OCI-LY1 (cell line): ENCODE results near the gene GATAD2A.

Source experiments
- H2AFZ ChIP-seq: fragments of 200-600 bp; sonication (generic), shearing (Covaris generic); 2 replicates; pipeline ENCODE4 v1.6.0; 2014; ENCODE audit warnings: antibody characterized with exemption, mild to moderate bottlenecking, low read length
- H3F3A ChIP-seq: fragments of 200-600 bp; sonication (generic), shearing (Covaris generic); 2 replicates; pipeline ENCODE4 v1.6.0; 2014; ENCODE audit warnings: mild to moderate bottlenecking, antibody characterized with exemption, low read length, moderate library complexity; ENCODE audit not compliant: insufficient read depth
- H3K27ac ChIP-seq: fragments of 200-600 bp; sonication (generic); 2 replicates; pipeline ENCODE4 v1.5.1; 2014; ENCODE audit warnings: low read length, mixed run types, mild to moderate bottlenecking, low read depth; ENCODE audit not compliant: poor library complexity, severe bottlenecking
- H3K27me3 ChIP-seq: fragments of 200-600 bp; sonication (generic); 2 replicates; pipeline ENCODE4 v1.6.0; 2014; ENCODE audit warnings: antibody characterized with exemption, mild to moderate bottlenecking, low read length, moderate library complexity; ENCODE audit not compliant: insufficient read depth
- H3K36me3 ChIP-seq: fragments of 200-600 bp; sonication (generic); 2 replicates; pipeline ENCODE4 v1.6.1; 2014; ENCODE audit warnings: mild to moderate bottlenecking, antibody characterized with exemption, low read length, moderate library complexity, mixed read lengths; ENCODE audit not compliant: insufficient read depth
- H3K4me1 ChIP-seq: fragments of 200-600 bp; sonication (generic); 2 replicates; pipeline ENCODE4 v1.5.1; 2014; ENCODE audit warnings: mild to moderate bottlenecking, low read length, moderate library complexity; ENCODE audit not compliant: insufficient read depth, severe bottlenecking
- H3K4me2 ChIP-seq: fragments of 200-600 bp; sonication (generic), shearing (Covaris generic); 2 replicates; pipeline ENCODE4 v1.6.1; 2014; ENCODE audit warnings: low read length
- H3K4me3 ChIP-seq: fragments of 200-600 bp; sonication (generic); 2 replicates; pipeline ENCODE4 v1.5.1; 2014; ENCODE audit warnings: low read length, low read depth, mild to moderate bottlenecking, mixed read lengths; ENCODE audit not compliant: poor library complexity, severe bottlenecking
- H3K79me2 ChIP-seq: fragments of 200-600 bp; shearing (Covaris generic); 2 replicates; pipeline ENCODE4 v1.6.1; 2016; ENCODE audit warnings: mixed run types, low read length, mixed read lengths; ENCODE audit not compliant: insufficient read depth
- H3K9ac ChIP-seq: fragments of 200-600 bp; sonication (generic), shearing (Covaris generic); 2 replicates; pipeline ENCODE4 v1.6.1; 2014; ENCODE audit warnings: mild to moderate bottlenecking, low read length, mixed read lengths
- H3K9me2 ChIP-seq: fragments of 200-600 bp; sonication (generic), shearing (Covaris generic); 2 replicates; pipeline ENCODE4 v1.6.1; 2014; ENCODE audit warnings: low read depth, mild to moderate bottlenecking, low read length, mixed read lengths
- H3K9me3 ChIP-seq: fragments of 200-600 bp; shearing (Covaris generic); 2 replicates; pipeline ENCODE4 v1.6.1; 2014; ENCODE audit warnings: low read length, mixed read lengths
- H4K20me1 ChIP-seq: fragments of 200-600 bp; sonication (generic), shearing (Covaris generic); 2 replicates; pipeline ENCODE4 v1.6.0; 2016; ENCODE audit warnings: mild to moderate bottlenecking, low read length; ENCODE audit not compliant: insufficient read depth
- CTCF ChIP-seq: fragments of 200-600 bp; sonication (generic), shearing (Covaris generic); IDR thresholded peaks from 2 replicates; pipeline ENCODE4 v1.5.1; 2017; ENCODE audit warnings: mild to moderate bottlenecking, antibody characterized with exemption, low read length, moderate library complexity, mixed read lengths
- EZH2 ChIP-seq: fragments of 200-600 bp; sonication (generic), shearing (Covaris generic); IDR thresholded peaks from 2 replicates; pipeline ENCODE4 v1.8.0; 2017; ENCODE audit warnings: borderline replicate concordance, mixed run types, mild to moderate bottlenecking, antibody characterized with exemption, low read length, moderate library complexity, mixed read lengths

Gene GATAD2A

GRCh38 chr19:19482809-19483596 is 77.5 kb downstream of the GATAD2A start:
- Histone ChIP-seq H3K27me3 (no peaks in the 10 kb centered on the region), H3K9ac (no peak overlapping the region), H3K27ac (no peak overlapping the region), H3K4me3 (no peak overlapping the region), H3K4me1 (peaks cover 40% of the 10 kb centered on the region), H3K9me3 (no peaks in the 10 kb centered on the region), H3F3A (no peaks in the 10 kb centered on the region), H3K4me2 (no peak overlapping the region), H3K9me2 (no peaks in the 10 kb centered on the region), H3K36me3 (peaks cover 33% of the 10 kb centered on the region; the same call in 1 of the 2 replicates), H3K79me2 (peaks cover 13% of the 10 kb centered on the region), H4K20me1 (no peaks in the 10 kb centered on the region), H2AFZ (no peak overlapping the region)
- TF ChIP-seq EZH2: no peak
- no peak for TF ChIP-seq CTCF

- H3K36me3 ChIP-seq: peaks cover 21% of the 10 kb centered on the region; the same call in 1 of the 2 replicates
- H4K20me1 ChIP-seq: no peaks in the 10 kb centered on the region
- H3K27ac ChIP-seq: peak overlapping the region; percentile 98
- H2AFZ ChIP-seq: no peak overlapping the region
- peak overlapping the region; percentile 18; the same call in 1 of the 2 replicates for H3K9ac ChIP-seq
- peak overlapping the region; percentile 34; the same call in 1 of the 2 replicates for H3K4me2 ChIP-seq
- no peaks in the 10 kb centered on the region for H3K27me3 ChIP-seq
- peaks cover 2% of the 10 kb centered on the region; the same call in 1 of the 2 replicates for H3K79me2 ChIP-seq
- H3K9me3 ChIP-seq: no peaks in the 10 kb centered on the region
- peaks cover 64% of the 10 kb centered on the region for H3K4me1 ChIP-seq
- TF ChIP-seq CTCF (no peak), EZH2 (no peak)
- no peaks in the 10 kb centered on the region for H3K9me2 ChIP-seq
- H3K4me3 ChIP-seq: no peak overlapping the region
- H3F3A ChIP-seq: 0 out of 2 replicates have a peak, but pooled peaks cover 8% of the 10 kb centered on the region
These were observed 79.9 kb downstream of the GATAD2A start for GRCh38 chr19:19485161-19485997.

- Histone ChIP-seq H3K4me1 (peaks cover 64% of the 10 kb centered on the region), H3K79me2 (0 out of 2 replicates have a peak, but pooled peaks cover 5% of the 10 kb centered on the region), H3K9ac (no peak overlapping the region; the same call in 1 of the 2 replicates), H3K27me3 (no peaks in the 10 kb centered on the region), H2AFZ (no peak overlapping the region), H3K36me3 (peaks cover 22% of the 10 kb centered on the region; the same call in 1 of the 2 replicates), H4K20me1 (no peaks in the 10 kb centered on the region), H3K9me2 (no peaks in the 10 kb centered on the region), H3K4me2 (no peak overlapping the region; the same call in 1 of the 2 replicates), H3F3A (0 out of 2 replicates have a peak, but pooled peaks cover 8% of the 10 kb centered on the region), H3K27ac (peak overlapping the region; percentile 98), H3K9me3 (no peaks in the 10 kb centered on the region), H3K4me3 (no peak overlapping the region)
- TF ChIP-seq EZH2 (no peak), CTCF (no peak)
These were observed 80.5 kb downstream of the GATAD2A start for GRCh38 chr19:19485998-19486290.
